ENCODE measurements around the gene PRM1. TPM values are rescaled to one million over a fixed set of nuclear protein-coding genes. Genes with fewer than 3 reads are reported as not detected.

Gene PRM1
- total RNA-seq, 2 donors from 2014 or later, result 1.8 to 992 TPM

GRCh38 chr16:11314309-11314894 lies 33.3 kb upstream of the PRM1 start:
- WGBS, result 89% methylated on average over 8 of the region's 8 CpGs
- no peak for TF ChIP-seq CTCF (IDR thresholded peaks at IDR 0.05)
- no peak for TF ChIP-seq POLR2A (IDR thresholded peaks at IDR 0.05)
- TF ChIP-seq POLR2AphosphoS5 (IDR thresholded peaks at IDR 0.05), result no peak
- DNase-seq (ENCODE audit: low spot score), result no peak
- Histone ChIP-seq H3K4me3 (no peak overlapping the region), H3K27ac (no peak overlapping the region), H3K36me3 (no peaks in the 10 kb centered on the region), H3K4me1 (replicated peaks) (no peaks in the 10 kb centered on the region), H3K9me3 (no peaks in the 10 kb centered on the region), H3K27me3 (replicated peaks; ENCODE audit: insufficient read depth) (no peaks in the 10 kb centered on the region)
- intact Hi-C loops (cut with DNase I), result no loop called here

GRCh38 chr16:11313493-11314308 lies 32.6 kb upstream of the PRM1 start:
- H3K27ac ChIP-seq, result no peak overlapping the region
- H3K27me3 ChIP-seq (replicated peaks; ENCODE audit: insufficient read depth), result no peaks in the 10 kb centered on the region
- intact Hi-C loops (cut with DNase I), result no loop called here
- H3K9me3 ChIP-seq, result no peaks in the 10 kb centered on the region
- WGBS, result 90% methylated on average over 9 of the region's 9 CpGs
- H3K36me3 ChIP-seq, result no peaks in the 10 kb centered on the region
- DNase-seq (ENCODE audit: low spot score), result no peak
- no peak for TF ChIP-seq POLR2AphosphoS5 (IDR thresholded peaks at IDR 0.05)
- no peak for TF ChIP-seq CTCF (IDR thresholded peaks at IDR 0.05)
- TF ChIP-seq POLR2A (IDR thresholded peaks at IDR 0.05), result no peak
- H3K4me1 ChIP-seq (replicated peaks), result no peaks in the 10 kb centered on the region
- no peak overlapping the region for H3K4me3 ChIP-seq

- no peak overlapping the region for H3K27ac ChIP-seq
- no peaks in the 10 kb centered on the region for H3K36me3 ChIP-seq
- no peak overlapping the region for H3K4me3 ChIP-seq
- no peaks in the 10 kb centered on the region for H3K9me3 ChIP-seq
- WGBS, result 56% methylated on average over 8 of the region's 8 CpGs
- H3K27me3 ChIP-seq (replicated peaks; ENCODE audit: insufficient read depth), result no peaks in the 10 kb centered on the region
- no peaks in the 10 kb centered on the region for H3K4me1 ChIP-seq (replicated peaks)
- no peak for DNase-seq (ENCODE audit: low spot score)
- TF ChIP-seq CTCF (IDR thresholded peaks at IDR 0.05) (no peak), POLR2AphosphoS5 (IDR thresholded peaks at IDR 0.05) (no peak), POLR2A (IDR thresholded peaks at IDR 0.05) (no peak)
- intact Hi-C loops (cut with DNase I), result no loop called here
Measured at GRCh38 chr16:11312718-11313492, 31.8 kb upstream of the PRM1 start.

GRCh38 chr16:11310997-11311561 lies 29.9 kb upstream of the PRM1 start:
- no peak for DNase-seq (ENCODE audit: low spot score)
- intact Hi-C loops (cut with DNase I), result no loop called here
- Histone ChIP-seq H3K4me1 (replicated peaks) (no peaks in the 10 kb centered on the region), H3K9me3 (no peaks in the 10 kb centered on the region), H3K4me3 (no peak overlapping the region), H3K27me3 (replicated peaks; ENCODE audit: insufficient read depth) (no peaks in the 10 kb centered on the region), H3K36me3 (no peaks in the 10 kb centered on the region), H3K27ac (no peak overlapping the region)
- TF ChIP-seq CTCF (IDR thresholded peaks at IDR 0.05) (no peak), POLR2AphosphoS5 (IDR thresholded peaks at IDR 0.05) (no peak), POLR2A (IDR thresholded peaks at IDR 0.05) (no peak)
- 80% methylated on average over 10 of the region's 10 CpGs for WGBS

Data from prostate gland (tissue), 2 donors.